Panc1 (cell line): ENCODE measurements around the gene SPATA46.

Experiments used
- CTCF ChIP-seq: fragments of 450-650 bp; IDR thresholded peaks from 2 replicates; pipeline ENCODE4 v1.5.1; 2017; ENCODE audit warnings: mild to moderate bottlenecking
- POLR2AphosphoS5 ChIP-seq: IDR thresholded peaks from 2 replicates; pipeline ENCODE4 v1.6.1; 2012; ENCODE audit warnings: mild to moderate bottlenecking, low read depth, low read length, moderate library complexity
- TCF7L2 ChIP-seq: IDR thresholded peaks from 2 replicates; pipeline ENCODE4 v1.6.1; 2011; ENCODE audit warnings: mild to moderate bottlenecking, low read depth, low read length, inconsistent platforms

- TF ChIP-seq CTCF: no peak
- TF ChIP-seq TCF7L2: no peak
- TF ChIP-seq POLR2AphosphoS5: no peak
Observed at GRCh38 chr1:162373072-162373427, 3.6 kb downstream of the SPATA46 start.
